Gastroesophageal sphincter (tissue), 3 donors: ENCODE results near the gene TGFBR3L.

Experiments used
- POLR2A ChIP-seq, 2 donors: fragments of 450-650 bp; IDR thresholded peaks; one replicate each; pipeline ENCODE4 v1.6.1; 2017; ENCODE audit warnings: antibody characterized with exemption in 2 of 2, mild to moderate bottlenecking in 2 of 2, moderate library complexity in 1 of 2
- POLR2AphosphoS5 ChIP-seq: sonication (generic); formaldehyde crosslinking; IDR thresholded peaks from one replicate; pipeline ENCODE4 v1.6.1; 2017; ENCODE audit warnings: antibody characterized with exemption
- TF ChIP-seq, protein P1 (sequence below), 4 experiments: fragments of 200-600 bp in 2 of 4; fragments of 450-650 bp in 2 of 4; sonication (generic) in 1 of 4; IDR thresholded peaks; one replicate each; pipeline ENCODE4 v1.5.1; 2017 to 2019; ENCODE audit warnings: antibody characterized with exemption in 4 of 4, mild to moderate bottlenecking in 2 of 4, moderate library complexity in 2 of 4

DNA sequence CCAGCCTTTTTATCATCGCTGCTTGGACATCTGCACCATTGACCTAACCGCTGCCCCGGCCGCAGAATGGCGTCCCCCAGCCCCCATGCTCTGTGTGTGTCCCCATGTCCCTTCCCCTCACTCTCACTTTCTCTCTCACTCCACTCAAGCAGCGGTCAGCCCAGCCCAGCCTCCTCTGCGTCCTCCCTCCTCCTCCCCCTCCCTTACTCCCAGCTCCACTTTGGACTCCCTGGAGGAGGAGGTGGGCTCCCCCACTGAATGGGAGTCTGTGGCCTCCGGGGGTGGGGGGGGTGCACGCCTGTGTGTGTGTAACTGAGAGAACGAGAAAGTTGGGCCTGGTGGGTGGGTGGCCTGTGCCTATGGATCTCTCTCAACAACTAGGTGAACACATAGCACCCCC lies 8.8 kb upstream of the TGFBR3L start:
- TF ChIP-seq POLR2A (IDR thresholded peaks at IDR 0.05) (no peak), POLR2AphosphoS5 (no peak)
- TF ChIP-seq, protein P1, sequence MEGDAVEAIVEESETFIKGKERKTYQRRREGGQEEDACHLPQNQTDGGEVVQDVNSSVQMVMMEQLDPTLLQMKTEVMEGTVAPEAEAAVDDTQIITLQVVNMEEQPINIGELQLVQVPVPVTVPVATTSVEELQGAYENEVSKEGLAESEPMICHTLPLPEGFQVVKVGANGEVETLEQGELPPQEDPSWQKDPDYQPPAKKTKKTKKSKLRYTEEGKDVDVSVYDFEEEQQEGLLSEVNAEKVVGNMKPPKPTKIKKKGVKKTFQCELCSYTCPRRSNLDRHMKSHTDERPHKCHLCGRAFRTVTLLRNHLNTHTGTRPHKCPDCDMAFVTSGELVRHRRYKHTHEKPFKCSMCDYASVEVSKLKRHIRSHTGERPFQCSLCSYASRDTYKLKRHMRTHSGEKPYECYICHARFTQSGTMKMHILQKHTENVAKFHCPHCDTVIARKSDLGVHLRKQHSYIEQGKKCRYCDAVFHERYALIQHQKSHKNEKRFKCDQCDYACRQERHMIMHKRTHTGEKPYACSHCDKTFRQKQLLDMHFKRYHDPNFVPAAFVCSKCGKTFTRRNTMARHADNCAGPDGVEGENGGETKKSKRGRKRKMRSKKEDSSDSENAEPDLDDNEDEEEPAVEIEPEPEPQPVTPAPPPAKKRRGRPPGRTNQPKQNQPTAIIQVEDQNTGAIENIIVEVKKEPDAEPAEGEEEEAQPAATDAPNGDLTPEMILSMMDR (IDR thresholded peaks at IDR 0.05) = no peak
